ENCODE results near the gene NACC2.

NACC2 gene

DNA sequence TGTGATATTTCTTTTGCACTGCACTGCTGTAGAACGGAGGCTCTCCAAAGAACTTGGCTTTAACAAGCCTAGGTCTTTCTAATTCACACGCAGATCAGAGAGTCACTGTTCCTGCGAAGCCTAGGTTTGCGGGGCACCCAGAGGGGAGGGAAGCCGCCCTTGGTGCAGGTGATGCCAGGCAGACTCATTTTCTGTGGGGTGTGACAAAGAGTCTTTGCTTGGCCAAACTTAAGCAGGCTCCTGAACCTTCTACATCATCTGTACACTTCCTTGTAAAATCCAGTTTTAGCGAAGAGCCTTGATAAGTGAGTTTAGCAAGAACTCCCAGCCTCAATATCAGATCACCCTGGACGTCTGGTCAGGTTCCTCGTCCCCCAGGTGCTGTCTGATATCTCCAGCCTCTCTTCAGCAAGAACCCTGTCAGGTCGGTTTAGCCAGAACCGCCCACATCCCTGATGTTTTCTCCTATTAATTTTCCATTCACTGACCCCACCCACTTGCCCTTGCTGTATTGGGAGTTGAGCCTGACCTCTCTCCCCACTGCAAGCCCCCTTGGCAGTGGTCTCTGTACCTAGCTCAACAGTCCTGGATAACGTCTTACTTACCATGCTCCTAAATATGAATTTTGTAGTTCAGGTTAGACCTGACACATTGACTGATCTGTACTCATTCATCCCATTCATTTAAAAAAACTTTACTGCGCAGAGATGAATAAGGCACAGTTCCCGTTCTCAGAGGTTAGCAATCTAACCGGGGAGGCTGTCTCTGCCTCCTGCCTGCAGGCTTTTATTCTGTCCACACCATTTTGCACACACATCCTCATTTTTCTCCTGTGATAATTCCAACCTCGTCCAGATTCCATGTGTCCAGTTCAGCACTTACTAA is 133.0 kb downstream of the NACC2 start:
- H3K27ac ChIP-seq = peak overlapping the region; percentile 75
- TF ChIP-seq, protein P1, sequence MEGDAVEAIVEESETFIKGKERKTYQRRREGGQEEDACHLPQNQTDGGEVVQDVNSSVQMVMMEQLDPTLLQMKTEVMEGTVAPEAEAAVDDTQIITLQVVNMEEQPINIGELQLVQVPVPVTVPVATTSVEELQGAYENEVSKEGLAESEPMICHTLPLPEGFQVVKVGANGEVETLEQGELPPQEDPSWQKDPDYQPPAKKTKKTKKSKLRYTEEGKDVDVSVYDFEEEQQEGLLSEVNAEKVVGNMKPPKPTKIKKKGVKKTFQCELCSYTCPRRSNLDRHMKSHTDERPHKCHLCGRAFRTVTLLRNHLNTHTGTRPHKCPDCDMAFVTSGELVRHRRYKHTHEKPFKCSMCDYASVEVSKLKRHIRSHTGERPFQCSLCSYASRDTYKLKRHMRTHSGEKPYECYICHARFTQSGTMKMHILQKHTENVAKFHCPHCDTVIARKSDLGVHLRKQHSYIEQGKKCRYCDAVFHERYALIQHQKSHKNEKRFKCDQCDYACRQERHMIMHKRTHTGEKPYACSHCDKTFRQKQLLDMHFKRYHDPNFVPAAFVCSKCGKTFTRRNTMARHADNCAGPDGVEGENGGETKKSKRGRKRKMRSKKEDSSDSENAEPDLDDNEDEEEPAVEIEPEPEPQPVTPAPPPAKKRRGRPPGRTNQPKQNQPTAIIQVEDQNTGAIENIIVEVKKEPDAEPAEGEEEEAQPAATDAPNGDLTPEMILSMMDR (IDR thresholded peaks at IDR 0.05) = no peak
- TF ChIP-seq ZFX (IDR thresholded peaks at IDR 0.05; ENCODE audit: borderline replicate concordance) = no peak

DNA sequence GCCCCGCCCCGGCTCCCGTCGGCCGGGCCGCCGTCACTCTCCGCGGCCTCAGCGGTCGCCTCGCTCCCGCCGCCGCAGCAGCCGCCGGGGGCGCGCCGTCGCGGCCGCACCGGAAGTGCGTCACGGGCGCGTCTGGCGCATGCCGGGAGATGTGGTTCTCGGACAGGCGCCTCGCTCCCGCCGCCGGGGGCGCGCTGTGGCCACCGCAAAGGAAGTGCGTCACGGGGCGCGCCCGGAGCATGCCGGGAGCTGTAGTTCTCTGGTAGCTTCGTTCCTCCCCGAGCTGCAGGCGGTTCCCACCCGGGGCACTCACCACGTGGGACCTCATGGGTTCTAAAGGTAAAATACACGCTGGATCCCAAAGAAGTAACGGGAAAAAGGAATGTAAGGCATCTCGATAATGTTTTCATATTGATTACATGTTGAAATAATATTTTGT is 133.8 kb downstream of the NACC2 start, which contains the start of gene UBAC1:
UBAC1 (minus strand) TSS at position 97 of the 439 bp plus-strand sequence. CDS start 211 bp downstream, outside the sequence.
- H3K27ac ChIP-seq = peak within 1 kb of the TSS; percentile 75
- TF ChIP-seq, protein P1 (IDR thresholded peaks at IDR 0.05) = peak; percentile 62
- TF ChIP-seq ZFX (IDR thresholded peaks at IDR 0.05; ENCODE audit: borderline replicate concordance) = no peak

DNA sequence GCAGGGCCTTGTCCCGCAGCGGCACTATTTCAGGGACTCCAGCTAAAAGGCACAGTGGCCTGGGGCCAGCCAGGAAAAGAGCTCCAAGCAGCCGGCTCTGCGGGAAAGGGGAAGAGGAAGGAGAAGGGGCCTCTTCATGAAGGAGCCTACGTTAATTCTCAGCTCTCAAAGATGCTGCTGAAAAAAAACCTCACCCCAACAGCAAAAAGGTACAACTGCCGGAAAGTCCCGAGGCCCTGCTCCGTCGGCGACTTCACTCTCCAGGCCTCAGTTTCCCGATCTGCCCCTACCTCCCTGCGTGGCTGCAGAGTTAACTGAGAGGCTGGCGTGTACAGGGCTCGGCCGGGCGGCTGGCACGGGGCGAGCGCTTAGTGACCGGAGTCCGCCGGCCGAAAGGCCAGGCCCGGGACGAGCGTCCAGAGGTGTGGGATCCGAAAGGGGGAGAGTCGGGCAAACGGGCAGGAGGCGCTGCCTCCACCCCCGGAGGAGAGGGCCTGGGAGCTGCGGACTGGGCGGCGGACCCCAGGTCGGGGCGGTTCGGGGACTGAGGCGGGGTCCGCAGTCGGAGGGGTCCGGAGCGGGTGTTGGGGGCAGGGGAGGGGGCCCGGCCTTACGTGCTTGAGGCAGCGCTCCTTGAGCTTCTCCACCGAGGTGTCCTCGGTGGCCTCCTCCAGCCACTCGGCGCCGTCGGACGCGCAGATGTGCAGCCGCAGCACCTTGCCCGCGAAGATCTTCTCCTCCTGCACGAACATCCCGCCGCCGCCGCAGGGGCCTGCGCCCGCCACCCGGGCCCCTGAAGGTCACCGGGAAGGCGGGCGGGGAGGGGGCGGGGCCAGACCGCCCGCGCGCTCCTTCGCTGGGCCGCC is 134.4 kb downstream of the NACC2 start:
- peak overlapping the region; percentile 75 for H3K27ac ChIP-seq
- no peak for TF ChIP-seq ZFX (IDR thresholded peaks at IDR 0.05; ENCODE audit: borderline replicate concordance)
- TF ChIP-seq, protein P1 (IDR thresholded peaks at IDR 0.05) = no peak

DNA sequence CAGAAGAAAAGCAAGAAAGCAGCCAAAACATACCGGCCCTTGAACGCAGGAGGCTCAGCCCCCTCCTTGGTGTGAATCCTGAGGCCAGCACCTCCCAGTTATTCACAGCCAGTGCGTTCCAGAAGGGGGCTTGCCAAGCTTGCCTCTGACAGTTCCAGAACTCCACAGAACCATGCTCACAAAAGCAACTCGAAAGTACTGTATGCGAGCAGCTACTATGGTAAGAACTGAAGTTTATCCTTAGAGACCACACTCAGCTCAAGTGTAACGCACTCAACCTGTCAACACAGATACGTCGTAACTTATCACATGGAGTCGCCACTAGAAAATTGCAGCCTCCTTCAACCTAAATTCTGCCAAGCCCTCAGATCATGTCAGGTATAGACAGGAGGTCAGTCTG is 135.3 kb downstream of the NACC2 start:
- no peak for TF ChIP-seq ZFX (IDR thresholded peaks at IDR 0.05; ENCODE audit: borderline replicate concordance)
- TF ChIP-seq, protein P1 (IDR thresholded peaks at IDR 0.05) = no peak
- H3K27ac ChIP-seq = peak overlapping the region; percentile 75; the same call in 1 of the 2 replicates

DNA sequence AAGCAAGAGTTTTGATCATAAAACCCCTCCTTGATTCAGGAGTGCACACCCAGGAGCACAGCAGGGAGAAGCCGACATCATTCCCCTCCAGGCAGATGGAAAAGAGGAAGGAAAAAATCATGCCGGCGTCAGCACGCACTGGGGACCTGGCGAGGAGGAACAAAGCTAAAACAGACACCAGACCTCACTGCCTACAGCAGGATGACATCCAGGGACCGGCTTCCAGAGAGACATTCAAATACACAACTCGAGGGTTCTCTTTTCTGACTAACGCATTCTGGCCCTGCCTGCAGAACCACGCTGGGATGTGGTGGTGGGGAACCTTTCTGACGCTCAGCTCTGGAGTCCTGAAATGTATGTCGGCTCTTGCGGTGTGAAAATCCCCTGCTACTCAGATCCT is 136.6 kb downstream of the NACC2 start:
- no peak overlapping the region for H3K27ac ChIP-seq
- no peak for TF ChIP-seq ZFX (IDR thresholded peaks at IDR 0.05; ENCODE audit: borderline replicate concordance)
- TF ChIP-seq, protein P1 (IDR thresholded peaks at IDR 0.05) = no peak

DNA sequence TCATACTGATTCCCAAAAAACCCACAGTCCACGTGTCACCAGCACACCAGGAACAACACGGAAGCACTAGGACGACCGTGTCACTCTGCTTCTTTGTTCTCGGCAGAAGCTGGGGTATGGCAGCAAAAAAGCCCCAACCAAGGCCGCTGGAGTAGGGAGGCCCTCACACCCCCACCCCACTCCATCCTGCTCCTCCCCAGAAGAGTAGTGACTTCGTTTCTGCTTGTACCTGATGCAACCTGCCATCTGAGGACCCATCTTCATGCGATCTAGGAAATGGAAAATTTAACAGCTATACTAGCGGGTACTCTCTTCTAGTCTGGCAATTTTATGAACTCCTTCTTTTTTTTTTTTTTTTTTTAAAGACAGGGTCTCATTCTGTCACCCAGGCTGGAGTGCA is 137.7 kb downstream of the NACC2 start:
- no peak overlapping the region for H3K27ac ChIP-seq
- TF ChIP-seq ZFX (IDR thresholded peaks at IDR 0.05; ENCODE audit: borderline replicate concordance) = no peak
- TF ChIP-seq, protein P1 (IDR thresholded peaks at IDR 0.05) = no peak

Data from 22Rv1 (cell line).